Activated B cell treated with CpG ODN at 0.5 μM for 24 hours (primary cell): Measurements from ENCODE around the gene PHLPP1. TPM values are rescaled to one million over a fixed set of nuclear protein-coding genes. Genes with fewer than 3 reads are reported as not detected.

ENCODE experiments used
- ATAC-seq: fragments of 200-7000 bp; cut with Tn5 transposase; one replicate; pipeline ENCODE4 v1.10.0; 2021; ENCODE audit warnings: low read depth, mild to moderate bottlenecking, moderate library complexity
- CTCF ChIA-PET: fragments of 350-600 bp; sonication (Branson Sonifier 250); formaldehyde crosslinking; loops from one replicate; lab custom pipeline; 2021; ENCODE audit warnings: antibody characterized with exemption; lab: Charles Lee
- POLR2A ChIA-PET: fragments of 350-600 bp; sonication (Branson Sonifier 250); formaldehyde crosslinking; loops from one replicate; lab custom pipeline; 2021; ENCODE audit warnings: antibody characterized with exemption; lab: Charles Lee
- DNase-seq: peaks from one replicate; pipeline ENCODE4 v3.0.0; 2022
- H3K27ac Mint-ChIP-seq: one replicate; pipeline ENCODE4 v1.8.0; 2020; ENCODE audit warnings: mixed read lengths
- H3K27me3 Mint-ChIP-seq: one replicate; pipeline ENCODE4 v1.8.0; 2021; ENCODE audit warnings: mixed read lengths
- H3K36me3 Mint-ChIP-seq: one replicate; pipeline ENCODE4 v1.8.0; 2021; ENCODE audit warnings: low read depth, mixed read lengths
- H3K4me1 Mint-ChIP-seq: one replicate; pipeline ENCODE4 v1.8.0; 2021; ENCODE audit warnings: mixed read lengths
- H3K4me3 Mint-ChIP-seq: one replicate; pipeline ENCODE4 v1.8.0; 2020; ENCODE audit warnings: mild to moderate bottlenecking, mixed read lengths
- H3K9me3 Mint-ChIP-seq: one replicate; pipeline ENCODE4 v1.8.0; 2020; ENCODE audit warnings: mixed read lengths
- intact Hi-C: fragments of 100-400 bp; cut with micrococcal nuclease; formaldehyde crosslinking; loops from one replicate; pipeline ENCODE4 v1.15.1; 2024
- total RNA-seq: library from RNA; stranded (reverse); gene quantifications from 2 replicates; pipeline ENCODE4 v1.2.3, GENCODE V29; 2022
- TF ChIP-seq, protein P1 (sequence below): fragments of 200-600 bp; IDR thresholded peaks from one replicate; pipeline ENCODE4 v1.8.0; 2022; ENCODE audit warnings: antibody characterized with exemption, mild to moderate bottlenecking

Gene PHLPP1
- total RNA-seq, 1 donor from 2014 or later, result 16.1 TPM

GRCh38 chr18:62933261-62933887 is 218.0 kb downstream of the PHLPP1 start:
- peaks cover 10% of the 10 kb centered on the region for H3K4me1 Mint-ChIP-seq
- intact Hi-C loops, result no loop called here
- H3K27me3 Mint-ChIP-seq, result no peaks in the 10 kb centered on the region
- peaks cover 18% of the 10 kb centered on the region for H3K9me3 Mint-ChIP-seq
- no peak overlapping the region for H3K4me3 Mint-ChIP-seq
- ATAC-seq (no peak), DNase-seq (no peak)
- TF ChIP-seq, protein P1, sequence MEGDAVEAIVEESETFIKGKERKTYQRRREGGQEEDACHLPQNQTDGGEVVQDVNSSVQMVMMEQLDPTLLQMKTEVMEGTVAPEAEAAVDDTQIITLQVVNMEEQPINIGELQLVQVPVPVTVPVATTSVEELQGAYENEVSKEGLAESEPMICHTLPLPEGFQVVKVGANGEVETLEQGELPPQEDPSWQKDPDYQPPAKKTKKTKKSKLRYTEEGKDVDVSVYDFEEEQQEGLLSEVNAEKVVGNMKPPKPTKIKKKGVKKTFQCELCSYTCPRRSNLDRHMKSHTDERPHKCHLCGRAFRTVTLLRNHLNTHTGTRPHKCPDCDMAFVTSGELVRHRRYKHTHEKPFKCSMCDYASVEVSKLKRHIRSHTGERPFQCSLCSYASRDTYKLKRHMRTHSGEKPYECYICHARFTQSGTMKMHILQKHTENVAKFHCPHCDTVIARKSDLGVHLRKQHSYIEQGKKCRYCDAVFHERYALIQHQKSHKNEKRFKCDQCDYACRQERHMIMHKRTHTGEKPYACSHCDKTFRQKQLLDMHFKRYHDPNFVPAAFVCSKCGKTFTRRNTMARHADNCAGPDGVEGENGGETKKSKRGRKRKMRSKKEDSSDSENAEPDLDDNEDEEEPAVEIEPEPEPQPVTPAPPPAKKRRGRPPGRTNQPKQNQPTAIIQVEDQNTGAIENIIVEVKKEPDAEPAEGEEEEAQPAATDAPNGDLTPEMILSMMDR, result no peak
- peaks cover 3% of the 10 kb centered on the region for H3K36me3 Mint-ChIP-seq
- CTCF ChIA-PET, result no interaction called here
- H3K27ac Mint-ChIP-seq, result no peak overlapping the region
- POLR2A ChIA-PET, result no interaction called here

- Mint-ChIP-seq H3K27me3 (no peaks in the 10 kb centered on the region), H3K4me1 (peaks cover 25% of the 10 kb centered on the region), H3K27ac (no peak overlapping the region), H3K9me3 (peaks cover 11% of the 10 kb centered on the region), H3K4me3 (no peak overlapping the region), H3K36me3 (peaks cover 3% of the 10 kb centered on the region)
- ATAC-seq (no peak), DNase-seq (no peak)
- ChIA-PET POLR2A (no interaction called here), CTCF (no interaction called here)
- intact Hi-C loops, result no loop called here
- TF ChIP-seq, protein P1, result no peak
These were observed 220.7 kb downstream of the PHLPP1 start for GRCh38 chr18:62935994-62936393.

DNA sequence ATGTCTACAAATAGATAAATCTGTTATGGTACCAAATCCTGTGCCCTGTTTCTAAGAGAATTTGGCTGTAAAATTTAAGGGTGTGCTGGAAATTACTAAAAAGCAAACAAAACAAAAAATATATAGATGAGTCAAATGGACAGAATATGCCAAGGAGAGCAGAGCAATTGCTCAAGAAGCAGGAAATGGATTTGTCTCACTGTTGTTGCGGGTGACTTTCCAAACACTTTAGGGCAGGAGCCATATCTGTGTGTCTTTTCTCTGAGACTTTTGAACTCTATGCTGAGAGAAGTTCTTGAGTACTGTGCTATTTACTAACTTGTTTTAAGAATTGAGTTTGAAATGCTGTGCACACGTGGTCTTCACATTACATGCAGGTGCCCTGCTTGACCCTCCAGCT is 221.7 kb downstream of the PHLPP1 start:
- Mint-ChIP-seq H3K27ac (no peak overlapping the region), H3K9me3 (peaks cover 6% of the 10 kb centered on the region), H3K27me3 (no peaks in the 10 kb centered on the region), H3K4me3 (no peak overlapping the region), H3K4me1 (peaks cover 25% of the 10 kb centered on the region), H3K36me3 (peaks cover 3% of the 10 kb centered on the region)
- no peak for DNase-seq
- ChIA-PET POLR2A (no interaction called here), CTCF (no interaction called here)
- intact Hi-C loops, result no loop called here
- TF ChIP-seq, protein P1, result no peak
- ATAC-seq, result no peak

GRCh38 chr18:62938006-62938405 is 222.7 kb downstream of the PHLPP1 start:
- POLR2A ChIA-PET, result no interaction called here
- TF ChIP-seq, protein P1, result no peak
- no peak overlapping the region for H3K27ac Mint-ChIP-seq
- DNase-seq, result no peak
- H3K36me3 Mint-ChIP-seq, result peaks cover 6% of the 10 kb centered on the region
- intact Hi-C loops, result no loop called here
- no peak overlapping the region for H3K4me3 Mint-ChIP-seq
- H3K27me3 Mint-ChIP-seq, result no peaks in the 10 kb centered on the region
- CTCF ChIA-PET, result no interaction called here
- H3K9me3 Mint-ChIP-seq, result peaks cover 6% of the 10 kb centered on the region
- ATAC-seq, result no peak
- peaks cover 25% of the 10 kb centered on the region for H3K4me1 Mint-ChIP-seq

DNA sequence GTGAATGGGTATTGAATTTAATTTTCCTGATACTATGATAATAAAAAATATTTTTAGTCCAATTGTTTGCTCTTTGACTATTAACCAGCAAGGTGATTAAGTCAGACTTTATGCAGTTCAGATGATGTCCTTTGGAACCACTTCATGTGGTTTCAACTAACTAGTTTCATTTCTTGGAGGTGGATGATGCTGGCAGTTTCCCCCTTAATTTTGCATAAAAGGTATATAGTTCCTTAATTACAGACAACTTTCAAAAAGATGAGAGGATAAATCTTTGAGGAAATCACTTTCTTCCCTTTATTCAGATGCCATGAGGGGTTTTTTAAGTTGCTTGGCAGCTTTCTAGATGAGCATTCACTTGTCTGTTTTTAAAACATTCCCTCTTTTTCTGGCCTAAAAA is 223.1 kb downstream of the PHLPP1 start:
- Mint-ChIP-seq H3K4me3 (no peak overlapping the region), H3K36me3 (peaks cover 10% of the 10 kb centered on the region), H3K4me1 (peaks cover 25% of the 10 kb centered on the region), H3K9me3 (peaks cover 6% of the 10 kb centered on the region), H3K27me3 (no peaks in the 10 kb centered on the region), H3K27ac (no peak overlapping the region)
- DNase-seq (no peak), ATAC-seq (peak; percentile 62)
- ChIA-PET POLR2A (no interaction called here), CTCF (no interaction called here)
- TF ChIP-seq, protein P1, result no peak
- intact Hi-C loops, result no loop called here
